Kidney epithelial cell (primary cell): ENCODE results near the gene ASB6. TPM values are rescaled to one million over a fixed set of nuclear protein-coding genes. Genes with fewer than 3 reads are reported as not detected.

Experiments used
- DNase-seq: peaks from one replicate; pipeline ENCODE4 v3.0.0-alpha.2; 2010; ENCODE audit warnings: low read depth
- H3K27me3 ChIP-seq: 2 replicates; pipeline ENCODE4 v1.6.0; 2011; ENCODE audit warnings: low read length; ENCODE audit not compliant: control insufficient read depth, insufficient read depth
- H3K36me3 ChIP-seq: 2 replicates; pipeline ENCODE4 v1.5.1; 2011; ENCODE audit warnings: low read length; ENCODE audit not compliant: control insufficient read depth, insufficient read depth
- H3K4me3 ChIP-seq: 2 replicates; pipeline ENCODE4 v1.5.1; 2011; ENCODE audit warnings: low read depth, mild to moderate bottlenecking, control low read depth, low read length
- CTCF ChIP-seq: IDR thresholded peaks from 2 replicates; pipeline ENCODE4 v1.5.1; 2011; ENCODE audit warnings: mild to moderate bottlenecking, moderate library complexity, low read length, control low read depth, inconsistent platforms; ENCODE audit not compliant: insufficient read depth, poor library complexity, severe bottlenecking
- total RNA-seq: library from RNA; depleted of rRNA; stranded (reverse); fragments of >200 nt; gene quantifications from 2 replicates; pipeline ENCODE4 v1.2.3, GENCODE V29; 2015

The ASB6 gene
- total RNA-seq, 1 donor from 2014 or later, result 27.0 TPM

- no peak for DNase-seq
- Histone ChIP-seq H3K4me3 (peak overlapping the region; percentile 40), H3K36me3 (no peaks in the 10 kb centered on the region), H3K27me3 (no peaks in the 10 kb centered on the region)
- peak; percentile 27 for TF ChIP-seq CTCF
Observed at GRCh38 chr9:129619787-129620668, 21.9 kb downstream of the ASB6 start.

- no peaks in the 10 kb centered on the region for H3K36me3 ChIP-seq
- peak; percentile 84 for TF ChIP-seq CTCF
- H3K4me3 ChIP-seq, result no peak overlapping the region
- DNase-seq, result no peak
- H3K27me3 ChIP-seq, result no peaks in the 10 kb centered on the region
Observed at GRCh38 chr9:129617167-129617566, 24.8 kb downstream of the ASB6 start.

- no peak for TF ChIP-seq CTCF
- Histone ChIP-seq H3K27me3 (no peaks in the 10 kb centered on the region), H3K36me3 (no peaks in the 10 kb centered on the region), H3K4me3 (no peak overlapping the region)
- DNase-seq, result no peak
Observed at GRCh38 chr9:129615407-129616285, 26.3 kb downstream of the ASB6 start.

GRCh38 chr9:129614932-129615331 is 27.0 kb downstream of the ASB6 start:
- H3K4me3 ChIP-seq, result no peak overlapping the region
- no peak for TF ChIP-seq CTCF
- no peak for DNase-seq

GRCh38 chr9:129613520-129614175 is 28.3 kb downstream of the ASB6 start:
- Histone ChIP-seq H3K4me3 (no peak overlapping the region), H3K27me3 (no peaks in the 10 kb centered on the region), H3K36me3 (no peaks in the 10 kb centered on the region)
- TF ChIP-seq CTCF, result peak; percentile 14
- no peak for DNase-seq

More at GRCh38 chr9:129614932-129615331, 27.0 kb downstream of the ASB6 start:
- H3K36me3 ChIP-seq, result no peaks in the 10 kb centered on the region
- no peaks in the 10 kb centered on the region for H3K27me3 ChIP-seq
